HEK293 (cell line): ENCODE measurements around the gene PLCE1.
"Not testable (repeated sequence)": the region's sequence is repeated elsewhere in the genome, so short reads cannot be mapped to it uniquely, and the experiment has no call there.

ENCODE experiments used
- CTCF ChIA-PET: fragments of 350-600 bp; formaldehyde crosslinking; extraction: SDS; loops from one replicate; lab custom pipeline; 2021; ENCODE audit warnings: antibody characterized with exemption; lab: Yijun Ruan, JAX
- POLR2A ChIA-PET: fragments of 300-600 bp; formaldehyde crosslinking; extraction: SDS; loops from one replicate; lab custom pipeline; 2020; ENCODE audit warnings: antibody characterized with exemption, inconsistent platforms; lab: Yijun Ruan, JAX
- H3K27ac ChIP-seq: fragments of 200-500 bp; sonication (Bioruptor generic); 2 replicates; pipeline ENCODE4 v1.5.1; 2014; ENCODE audit warnings: low read depth, low read length, control low read depth, inconsistent platforms; ENCODE audit errors: extremely low read depth
- H3K36me3 ChIP-seq, 2 experiments: fragments of 200-500 bp in 1 of 2; sonication (Bioruptor generic) in 1 of 2; 1 replicate in 1 of 2; 2 replicates in 1 of 2; pipeline ENCODE4 v1.5.1; 2014 to 2017; ENCODE audit warnings: inconsistent platforms in 2 of 2, low read length in 2 of 2; ENCODE audit not compliant: control insufficient read depth in 2 of 2, insufficient read depth in 1 of 2
- H3K4me1 ChIP-seq: fragments of 200-500 bp; sonication (Bioruptor generic); 2 replicates; pipeline ENCODE4 v1.5.1; 2014; ENCODE audit warnings: mild to moderate bottlenecking, low read length, inconsistent platforms; ENCODE audit not compliant: control insufficient read depth, insufficient read depth
- H3K4me3 ChIP-seq: 2 replicates; pipeline ENCODE4 v1.5.1; 2011; ENCODE audit warnings: low read depth, mild to moderate bottlenecking, control low read depth, low read length, moderate library complexity
- H3K9me3 ChIP-seq: fragments of 200-500 bp; sonication (Bioruptor generic); 2 replicates; pipeline ENCODE4 v1.5.1; 2014; ENCODE audit warnings: low read depth, low read length, inconsistent platforms; ENCODE audit not compliant: control insufficient read depth, insufficient read depth
- KLF10 ChIP-seq: fragments of 450-650 bp; IDR thresholded peaks from 2 replicates; pipeline ENCODE4 v1.5.1; 2018; ENCODE audit warnings: missing biosample characterization, mild to moderate bottlenecking, missing genetic modification characterization
- PRDM1 ChIP-seq: fragments of 450-650 bp; formaldehyde crosslinking; IDR thresholded peaks from 2 replicates; pipeline ENCODE4; 2016; ENCODE audit warnings: missing biosample characterization, missing genetic modification characterization
- ZBTB1 ChIP-seq: fragments of 450-650 bp; formaldehyde crosslinking; IDR thresholded peaks from 2 replicates; pipeline ENCODE4 v1.5.1; 2016; ENCODE audit warnings: missing biosample characterization, missing genetic modification characterization
- ZEB2 ChIP-seq: fragments of 450-650 bp; formaldehyde crosslinking; IDR thresholded peaks from 2 replicates; pipeline ENCODE4 v1.5.1; 2016; ENCODE audit warnings: missing biosample characterization, missing genetic modification characterization
- ZFP69B ChIP-seq: fragments of 450-650 bp; formaldehyde crosslinking; IDR thresholded peaks from 2 replicates; pipeline ENCODE4 v1.5.1; 2016; ENCODE audit warnings: missing biosample characterization, missing genetic modification characterization
- ZNF19 ChIP-seq: fragments of 450-650 bp; formaldehyde crosslinking; IDR thresholded peaks from 2 replicates; pipeline ENCODE4; 2016; ENCODE audit warnings: missing biosample characterization, missing genetic modification characterization, low read depth
- ZNF211 ChIP-seq: fragments of 450-650 bp; formaldehyde crosslinking; IDR thresholded peaks from 2 replicates; pipeline ENCODE4 v1.5.1; 2016; ENCODE audit warnings: low read depth, missing biosample characterization, missing genetic modification characterization
- ZNF223 ChIP-seq: fragments of 450-650 bp; formaldehyde crosslinking; IDR thresholded peaks from 2 replicates; pipeline ENCODE4 v1.5.1; 2016; ENCODE audit warnings: missing biosample characterization, missing genetic modification characterization
- ZNF48 ChIP-seq: fragments of 450-650 bp; formaldehyde crosslinking; IDR thresholded peaks from 2 replicates; pipeline ENCODE4 v1.5.1; 2016; ENCODE audit warnings: missing biosample characterization, missing genetic modification characterization
- ZNF544 ChIP-seq: fragments of 450-650 bp; formaldehyde crosslinking; IDR thresholded peaks from 2 replicates; pipeline ENCODE4 v1.5.0; 2017; ENCODE audit warnings: missing biosample characterization, missing genetic modification characterization
- ZNF571 ChIP-seq: fragments of 450-650 bp; formaldehyde crosslinking; IDR thresholded peaks from 2 replicates; pipeline ENCODE4 v1.5.0; 2017; ENCODE audit warnings: missing biosample characterization, missing genetic modification characterization
- ZNF692 ChIP-seq: fragments of 450-650 bp; formaldehyde crosslinking; IDR thresholded peaks from 2 replicates; pipeline ENCODE4 v1.5.1; 2016; ENCODE audit warnings: missing biosample characterization, missing genetic modification characterization
- ZNF747 ChIP-seq: fragments of 450-650 bp; formaldehyde crosslinking; IDR thresholded peaks from 2 replicates; pipeline ENCODE4 v1.5.1; 2016; ENCODE audit warnings: missing biosample characterization, missing genetic modification characterization
- ZNF76 ChIP-seq: fragments of 450-650 bp; formaldehyde crosslinking; IDR thresholded peaks from 2 replicates; pipeline ENCODE4; 2016; ENCODE audit warnings: low read depth, missing biosample characterization, missing genetic modification characterization, borderline replicate concordance
- ZNF785 ChIP-seq: fragments of 450-650 bp; formaldehyde crosslinking; IDR thresholded peaks from 2 replicates; pipeline ENCODE4 v1.5.1; 2016; ENCODE audit warnings: missing biosample characterization, missing genetic modification characterization
- ZNF792 ChIP-seq: fragments of 450-650 bp; formaldehyde crosslinking; IDR thresholded peaks from 2 replicates; pipeline ENCODE4 v1.5.1; 2016; ENCODE audit warnings: missing biosample characterization, missing genetic modification characterization
- TF ChIP-seq, protein P1 (sequence below): fragments of 450-650 bp; formaldehyde crosslinking; IDR thresholded peaks from 2 replicates; pipeline ENCODE4 v1.5.1; 2017; ENCODE audit warnings: missing biosample characterization, missing genetic modification characterization
- TF ChIP-seq, protein P2 (sequence below): fragments of 450-650 bp; formaldehyde crosslinking; IDR thresholded peaks from 2 replicates; pipeline ENCODE4; 2016; ENCODE audit warnings: missing biosample characterization, missing genetic modification characterization

PLCE1 gene

DNA sequence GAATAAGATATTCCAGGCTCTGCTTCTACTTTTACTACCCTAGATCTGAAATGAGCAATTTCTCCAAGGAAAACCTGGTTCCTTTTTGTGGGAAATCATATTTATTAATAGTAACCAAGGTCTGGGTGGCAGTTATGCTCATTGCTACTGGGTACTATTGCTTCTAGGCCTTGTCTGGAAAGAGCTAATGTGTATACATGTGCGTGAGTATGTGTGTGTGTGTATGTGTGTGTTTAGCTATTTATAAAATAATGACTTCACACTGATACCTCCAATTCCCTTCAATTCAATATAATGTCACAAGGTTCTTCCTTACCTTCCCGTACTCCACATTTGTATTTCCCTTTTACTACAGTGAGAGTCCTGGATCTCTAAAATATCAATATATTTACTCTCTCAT lies 26.0 kb upstream of the PLCE1 start:
- H3K27ac ChIP-seq = no peak overlapping the region
- H3K9me3 ChIP-seq = no peaks in the 10 kb centered on the region
- H3K4me1 ChIP-seq = no peaks in the 10 kb centered on the region
- H3K4me3 ChIP-seq = no peak overlapping the region
- POLR2A ChIA-PET = interaction anchor here (0.5 kb wide), 1 partner anchor 46 kb away, joined by 3 read pairs; no protein-coding TSS in a partner anchor
- no peaks in the 10 kb centered on the region for H3K36me3 ChIP-seq
- TF ChIP-seq ZNF785 (tag by site-specific recombination) (no peak), ZNF571 (tag by site-specific recombination) (no peak), ZNF19 (no peak), ZNF792 (tag by site-specific recombination) (no peak), ZBTB1 (tag by site-specific recombination) (no peak), ZNF544 (tag by site-specific recombination) (no peak), ZNF48 (no peak)
- TF ChIP-seq, all 188 proteins: peak for 0
- CTCF ChIA-PET = interaction anchor here (1.4 kb wide), 1 partner anchor 21 kb away, joined by 3 read pairs; no protein-coding TSS in a partner anchor

DNA sequence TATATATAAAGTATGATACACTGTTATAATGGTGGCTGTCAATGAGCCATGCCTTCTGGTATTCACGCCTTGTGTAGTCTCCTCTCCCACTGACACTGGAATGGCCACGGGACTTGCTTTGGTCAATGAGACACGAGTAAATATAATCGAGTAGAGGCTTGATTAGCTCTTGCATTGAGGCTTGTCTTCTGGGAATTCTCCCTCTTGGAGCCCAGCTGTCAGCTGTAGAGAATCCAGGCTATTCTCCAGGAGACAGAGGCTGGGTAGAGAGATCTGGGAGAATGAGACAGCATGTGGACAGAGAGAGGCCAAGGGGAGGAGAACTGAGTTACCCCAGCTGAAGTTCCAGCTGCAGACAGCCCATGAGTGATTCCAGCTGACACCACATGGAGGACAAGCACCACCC lies 25.2 kb upstream of the PLCE1 start:
- CTCF ChIA-PET = interaction anchor here (1.4 kb wide), 1 partner anchor 20 kb away, joined by 3 read pairs; no protein-coding TSS in a partner anchor

GRCh38 chr10:93970433-93971010 lies 23.2 kb upstream of the PLCE1 start:
- H3K4me1 ChIP-seq, H3K4me3 ChIP-seq, H3K36me3 ChIP-seq, CTCF ChIA-PET, H3K27ac ChIP-seq, POLR2A ChIA-PET, H3K9me3 ChIP-seq: not testable (repeated sequence)

More for the DNA sequence above, 25.2 kb upstream of the PLCE1 start:
- Histone ChIP-seq H3K9me3 (no peaks in the 10 kb centered on the region), H3K4me3 (no peak overlapping the region), H3K36me3 (no peaks in the 10 kb centered on the region)
- TF ChIP-seq, protein P1, sequence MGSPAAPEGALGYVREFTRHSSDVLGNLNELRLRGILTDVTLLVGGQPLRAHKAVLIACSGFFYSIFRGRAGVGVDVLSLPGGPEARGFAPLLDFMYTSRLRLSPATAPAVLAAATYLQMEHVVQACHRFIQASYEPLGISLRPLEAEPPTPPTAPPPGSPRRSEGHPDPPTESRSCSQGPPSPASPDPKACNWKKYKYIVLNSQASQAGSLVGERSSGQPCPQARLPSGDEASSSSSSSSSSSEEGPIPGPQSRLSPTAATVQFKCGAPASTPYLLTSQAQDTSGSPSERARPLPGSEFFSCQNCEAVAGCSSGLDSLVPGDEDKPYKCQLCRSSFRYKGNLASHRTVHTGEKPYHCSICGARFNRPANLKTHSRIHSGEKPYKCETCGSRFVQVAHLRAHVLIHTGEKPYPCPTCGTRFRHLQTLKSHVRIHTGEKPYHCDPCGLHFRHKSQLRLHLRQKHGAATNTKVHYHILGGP (tag by site-specific recombination) = no peak
- TF ChIP-seq KLF10 (tag by site-specific recombination) (no peak), ZFP69B (tag by site-specific recombination) (no peak), ZNF211 (no peak), ZNF692 (tag by site-specific recombination) (no peak), PRDM1 (tag by site-specific recombination) (no peak)
- TF ChIP-seq, all 188 proteins: peak for 0
- POLR2A ChIA-PET = no interaction called here
- Histone ChIP-seq H3K27ac (no peak overlapping the region), H3K4me1 (no peaks in the 10 kb centered on the region)

DNA sequence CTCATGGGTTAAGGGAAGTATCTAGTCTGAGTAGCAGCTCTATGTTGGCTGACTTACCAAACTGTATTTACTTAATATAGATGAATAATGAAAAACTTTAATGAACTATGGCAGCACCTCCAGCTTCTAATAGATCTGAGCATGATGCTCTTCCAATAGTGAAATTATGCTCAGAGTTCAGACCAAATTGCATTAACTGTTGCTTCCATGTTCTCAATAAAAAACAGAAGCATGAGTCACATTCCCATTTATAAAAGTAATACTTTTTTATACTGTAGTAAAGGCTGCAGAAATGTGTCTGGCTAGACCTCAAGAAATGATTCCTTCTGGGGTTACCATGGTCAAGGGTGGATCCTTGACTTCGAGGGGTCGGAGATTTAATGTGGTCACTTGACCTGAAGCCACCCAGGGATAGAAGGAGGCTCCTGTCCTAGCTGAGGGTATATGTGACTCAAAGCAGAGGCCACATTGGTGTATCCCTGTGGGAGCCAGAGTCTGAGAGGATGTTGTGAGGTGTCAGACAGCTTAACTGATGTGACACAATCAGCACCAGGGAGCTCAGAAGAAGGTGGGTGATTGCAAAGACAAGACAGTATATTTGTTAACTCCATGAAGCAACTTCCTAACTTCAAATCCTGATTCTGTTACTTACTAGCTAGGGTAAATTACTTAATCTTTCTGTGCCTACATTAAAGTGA lies 19.8 kb upstream of the PLCE1 start:
- Histone ChIP-seq H3K4me3 (no peak overlapping the region), H3K36me3 (no peaks in the 10 kb centered on the region), H3K4me1 (no peaks in the 10 kb centered on the region), H3K9me3 (no peaks in the 10 kb centered on the region)
- CTCF ChIA-PET = interaction anchor here (0.6 to 1.4 kb wide), 4 partner anchors 57 to 500 kb away, joined by 3 to 5 read pairs (median 4); no protein-coding TSS in a partner anchor
- POLR2A ChIA-PET = no interaction called here
- no peak for TF ChIP-seq ZNF76 (tag by site-specific recombination)
- TF ChIP-seq, protein P2, sequence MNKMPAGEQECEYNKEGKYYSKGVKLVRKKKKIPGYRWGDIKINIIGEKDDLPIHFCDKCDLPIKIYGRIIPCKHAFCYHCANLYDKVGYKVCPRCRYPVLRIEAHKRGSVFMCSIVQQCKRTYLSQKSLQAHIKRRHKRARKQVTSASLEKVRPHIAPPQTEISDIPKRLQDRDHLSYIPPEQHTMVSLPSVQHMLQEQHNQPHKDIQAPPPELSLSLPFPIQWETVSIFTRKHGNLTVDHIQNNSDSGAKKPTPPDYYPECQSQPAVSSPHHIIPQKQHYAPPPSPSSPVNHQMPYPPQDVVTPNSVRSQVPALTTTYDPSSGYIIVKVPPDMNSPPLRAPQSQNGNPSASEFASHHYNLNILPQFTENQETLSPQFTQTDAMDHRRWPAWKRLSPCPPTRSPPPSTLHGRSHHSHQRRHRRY = no peak
- no peak for TF ChIP-seq ZNF223
- no peak for TF ChIP-seq ZNF747
- TF ChIP-seq ZEB2 (tag by site-specific recombination) = no peak
- TF ChIP-seq, all 188 proteins: peak for 0
- no peak overlapping the region for H3K27ac ChIP-seq
